ENCODE results near the gene FBXW7.
A peak's percentile ranks its signal among the peaks of the same experiment; 100 is the strongest.

Gene FBXW7

GRCh38 chr4:152509595-152510225 lies 26.2 kb downstream of the FBXW7 start:
- DNase-seq: no peak

- DNase-seq: no peak
Measured at GRCh38 chr4:152508818-152509217, 27.1 kb downstream of the FBXW7 start.

GRCh38 chr4:152508386-152508785 lies 27.5 kb downstream of the FBXW7 start:
- no peak for DNase-seq

- no peak for DNase-seq
Measured at GRCh38 chr4:152503653-152504290, 32.1 kb downstream of the FBXW7 start.

GRCh38 chr4:152501846-152502536 lies 33.9 kb downstream of the FBXW7 start:
- no peak for DNase-seq

- peak; percentile 12 for DNase-seq
Measured at GRCh38 chr4:152500800-152501434, 35.0 kb downstream of the FBXW7 start.

- DNase-seq: no peak
Measured at GRCh38 chr4:152500275-152500674, 35.6 kb downstream of the FBXW7 start.

- DNase-seq: no peak
Measured at GRCh38 chr4:152499344-152499743, 36.5 kb downstream of the FBXW7 start.

- no peak for DNase-seq
Measured at GRCh38 chr4:152494020-152494419, 41.9 kb downstream of the FBXW7 start.

- DNase-seq: no peak
Measured at GRCh38 chr4:152488246-152488645, 47.6 kb downstream of the FBXW7 start.

- no peak for DNase-seq
Measured at GRCh38 chr4:152486429-152487389, 49.2 kb downstream of the FBXW7 start.

GRCh38 chr4:152485726-152486276 lies 50.1 kb downstream of the FBXW7 start:
- no peak for DNase-seq

- no peak for DNase-seq
Measured at GRCh38 chr4:152482211-152482610, 53.7 kb downstream of the FBXW7 start.

- no peak for DNase-seq
Measured at GRCh38 chr4:152480901-152481300, 55.0 kb downstream of the FBXW7 start.

GRCh38 chr4:152480326-152480725 lies 55.6 kb downstream of the FBXW7 start:
- no peak for DNase-seq

GRCh38 chr4:152479428-152480026 lies 56.4 kb downstream of the FBXW7 start:
- DNase-seq: no peak

- DNase-seq: no peak
Measured at GRCh38 chr4:152478461-152479237, 57.2 kb downstream of the FBXW7 start.

GRCh38 chr4:152476796-152477195 lies 59.1 kb downstream of the FBXW7 start:
- DNase-seq: no peak

- no peak for DNase-seq
Measured at GRCh38 chr4:152471251-152471792, 64.6 kb downstream of the FBXW7 start.

- DNase-seq: no peak
Measured at GRCh38 chr4:152468408-152468807, 67.5 kb downstream of the FBXW7 start.

- no peak for DNase-seq
Measured at GRCh38 chr4:152467101-152467500, 68.8 kb downstream of the FBXW7 start.

Measured in effector CD8-positive, alpha-beta T cell (primary cell).